B cell (primary cell): ENCODE results near the gene ETS1. TPM values are rescaled to one million over a fixed set of nuclear protein-coding genes. Genes with fewer than 3 reads are reported as not detected.

Experiments used
- ATAC-seq: fragments of 200-7000 bp; cut with Tn5 transposase; one replicate; pipeline ENCODE4 v1.10.0; 2021; ENCODE audit warnings: low read depth, mild to moderate bottlenecking, moderate number of reproducible peaks, moderate library complexity
- CTCF ChIA-PET: fragments of 350-600 bp; sonication (Branson Sonifier 250); formaldehyde crosslinking; loops from one replicate; lab custom pipeline; 2021; ENCODE audit warnings: antibody characterized with exemption, inconsistent platforms; lab: Charles Lee
- POLR2A ChIA-PET: fragments of 350-600 bp; sonication (Branson Sonifier 250); formaldehyde crosslinking; loops from one replicate; lab custom pipeline; 2021; ENCODE audit warnings: antibody characterized with exemption; lab: Charles Lee
- DNase-seq: peaks from one replicate; pipeline ENCODE4 v3.0.0; 2013
- H2AFZ ChIP-seq: 2 replicates; pipeline ENCODE4 v1.6.1; 2012; ENCODE audit warnings: mild to moderate bottlenecking, low read depth, low read length; ENCODE audit not compliant: insufficient read depth, poor library complexity, severe bottlenecking
- H3K27ac ChIP-seq, 2 donors: 1 replicate in 1 of 2; 2 replicates in 1 of 2; pipeline ENCODE4 v1.5.1; 2012 to 2013; ENCODE audit warnings: low read length in 2 of 2, mild to moderate bottlenecking in 2 of 2, moderate library complexity in 1 of 2
- H3K27me3 ChIP-seq, 4 experiments: fragments of 200-600 bp in 1 of 4; sonication (generic) in 1 of 4; replicated peaks in 1 of 4; 1 replicate in 2 of 4; 2 replicates in 2 of 4; pipeline versions ENCODE4 v1.6.1 to v1.7.0; 2013 to 2016; ENCODE audit warnings: low read length in 3 of 4, mild to moderate bottlenecking in 2 of 4, mixed read lengths in 1 of 4, moderate library complexity in 1 of 4; ENCODE audit not compliant: insufficient read depth in 4 of 4, control insufficient read depth in 3 of 4; ENCODE audit errors: control extremely low read depth in 1 of 4
- H3K36me3 ChIP-seq, 2 experiments: replicated peaks in 1 of 2; 1 replicate in 1 of 2; 2 replicates in 1 of 2; pipeline versions ENCODE4 v1.6.1 to v1.7.1; 2013; ENCODE audit warnings: low read length in 1 of 2; ENCODE audit not compliant: insufficient read depth in 2 of 2, control insufficient read depth in 1 of 2; ENCODE audit errors: control extremely low read depth in 1 of 2, extremely low read depth in 1 of 2
- H3K4me1 ChIP-seq, 2 donors: fragments of 200-600 bp in 1 of 2; sonication (generic) in 1 of 2; 1 replicate in 1 of 2; 2 replicates in 1 of 2; pipeline versions ENCODE4 v1.5.1 to v1.6.1; 2013 to 2017; ENCODE audit warnings: low read length in 2 of 2; ENCODE audit not compliant: control insufficient read depth in 2 of 2, insufficient read depth in 2 of 2
- H3K4me2 ChIP-seq: replicated peaks from 2 replicates; pipeline ENCODE3; 2012; ENCODE audit warnings: mild to moderate bottlenecking, low read depth, low read length; ENCODE audit not compliant: poor library complexity, severe bottlenecking
- H3K4me3 ChIP-seq, 5 experiments: fragments of 200-600 bp in 1 of 5; sonication (generic) in 1 of 5; 1 replicate in 3 of 5; 2 replicates in 2 of 5; pipeline versions ENCODE4 v1.5.1 to v1.7.0; 2011 to 2016; ENCODE audit warnings: low read length in 4 of 5, mild to moderate bottlenecking in 4 of 5, low read depth in 2 of 5, control low read depth in 1 of 5, moderate library complexity in 1 of 5; ENCODE audit not compliant: insufficient read depth in 1 of 5; ENCODE audit errors: control extremely low read depth in 1 of 5, extremely low read depth in 1 of 5
- H3K79me2 ChIP-seq: fragments of 200-600 bp; sonication (generic); one replicate; pipeline ENCODE4 v1.6.0; 2016; ENCODE audit warnings: low read length; ENCODE audit not compliant: control insufficient read depth, insufficient read depth
- H3K9ac ChIP-seq: fragments of 200-600 bp; sonication (generic); 2 replicates; pipeline ENCODE4 v1.6.1; 2017; ENCODE audit warnings: mild to moderate bottlenecking, low read length, moderate library complexity
- H3K9me3 ChIP-seq, 3 donors: one replicate each; pipeline versions ENCODE4 v1.6.1 to v1.7.1; 2013; ENCODE audit warnings: low read length in 2 of 3; ENCODE audit not compliant: control insufficient read depth in 2 of 3, insufficient read depth in 1 of 3; ENCODE audit errors: control extremely low read depth in 1 of 3
- H4K20me1 ChIP-seq: 2 replicates; pipeline ENCODE4 v1.6.0; 2012; ENCODE audit warnings: mild to moderate bottlenecking, low read length; ENCODE audit not compliant: insufficient read depth, control insufficient read depth, poor library complexity, severe bottlenecking
- H3K27ac Mint-ChIP-seq: one replicate; pipeline ENCODE4 v1.8.0; 2021; ENCODE audit warnings: mixed read lengths
- H3K27me3 Mint-ChIP-seq: one replicate; pipeline ENCODE4 v1.8.0; 2021; ENCODE audit warnings: mixed read lengths
- H3K4me1 Mint-ChIP-seq: one replicate; pipeline ENCODE4 v1.8.0; 2021; ENCODE audit warnings: mixed read lengths
- H3K4me3 Mint-ChIP-seq: one replicate; pipeline ENCODE4 v1.8.0; 2021; ENCODE audit warnings: mixed read lengths
- H3K9me3 Mint-ChIP-seq: one replicate; pipeline ENCODE4 v1.8.0; 2022; ENCODE audit warnings: mixed read lengths; ENCODE audit not compliant: insufficient read depth
- EZH2 ChIP-seq: IDR thresholded peaks from 2 replicates; pipeline ENCODE4 v1.6.1; 2012; ENCODE audit warnings: borderline replicate concordance, low read depth, mild to moderate bottlenecking, moderate library complexity, low read length; ENCODE audit not compliant: insufficient read depth, poor library complexity, severe bottlenecking
- WGBS: methylation state at CpG from one replicate; pipeline ENCODE4 v1.1.5; 2013; ENCODE audit warnings: missing lambda C conversion rate; ENCODE audit not compliant: insufficient coverage; 5-methylcytosine and 5-hydroxymethylcytosine counted together
- intact Hi-C: fragments of 100-400 bp; cut with micrococcal nuclease; formaldehyde crosslinking; loops from one replicate; pipeline ENCODE4 v1.10.0; 2022
- polyA plus RNA-seq: library from polyadenylated mRNA; depleted of rRNA; stranded (reverse); fragments of >200 nt; gene quantifications from 2 replicates; pipeline ENCODE4 v1.2.3, GENCODE V29; 2012
- total RNA-seq, 2 donors: library from RNA; stranded (reverse); fragments of 120-200 nt in 1 of 2; gene quantifications; 1 replicate in 1 of 2; 2 replicates in 1 of 2; pipeline versions ENCODE4 v1.2.3 to v1.2.4, GENCODE V29; 2013 to 2022
- TF ChIP-seq, protein P1 (sequence below): fragments of 200-600 bp; IDR thresholded peaks from one replicate; pipeline ENCODE4 v1.8.0; 2022; ENCODE audit warnings: antibody characterized with exemption, mild to moderate bottlenecking

Gene ETS1
- total and polyA plus RNA-seq, 2 donors (not counting 1 experiment from before 2014, with no cell fraction given), result 115 to 271 TPM

DNA sequence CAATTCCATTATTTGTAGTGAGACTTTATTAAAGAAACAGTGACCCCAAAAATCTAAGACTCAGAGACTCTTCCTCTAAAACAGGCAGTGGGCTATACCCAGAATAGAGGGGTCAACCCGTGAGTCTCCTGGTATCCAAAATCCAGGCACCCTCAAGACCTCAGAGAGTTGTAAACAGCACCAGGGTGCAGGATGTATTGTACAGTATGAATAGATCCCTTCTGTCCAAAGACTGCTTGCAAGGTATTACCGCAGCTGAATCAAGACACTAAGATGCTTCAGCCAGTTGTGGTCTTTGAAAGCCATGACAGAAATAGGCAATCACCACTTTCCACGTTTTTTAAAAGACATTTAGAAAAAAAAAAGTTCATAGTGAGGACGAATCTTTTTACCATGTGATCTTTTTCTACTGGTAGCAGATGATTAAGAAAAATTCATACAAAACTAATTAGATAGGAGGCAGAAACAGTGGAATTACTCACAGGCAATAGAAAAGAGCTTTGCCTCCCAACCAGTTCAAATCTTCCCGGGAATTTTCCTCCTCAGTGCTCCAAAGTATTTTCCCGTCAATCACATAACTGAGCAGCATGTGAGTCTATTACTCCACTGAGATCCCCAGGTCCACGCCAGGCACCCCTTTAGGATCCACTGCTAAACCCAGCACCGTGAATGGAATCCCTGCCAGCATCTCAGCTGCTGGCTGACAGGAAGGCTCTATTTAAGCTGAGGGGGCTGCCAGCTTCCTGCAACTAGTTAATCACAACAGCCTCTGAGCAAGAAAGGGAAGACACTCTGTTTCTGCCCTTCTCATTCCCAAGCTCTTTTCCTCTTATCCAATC lies 113.1 kb downstream of the ETS1 start:
- Histone ChIP-seq H3K27me3 (no peaks in the 10 kb centered on the region), H3K9ac (peak overlapping the region; percentile 20), H3K4me2 (peak overlapping the region; percentile 65), H3K9me3 (no peaks in the 10 kb centered on the region), H3K79me2 (peaks cover 79% of the 10 kb centered on the region), H4K20me1 (no peaks in the 10 kb centered on the region), H3K27ac (peak overlapping the region; percentile 74 to 90), H3K36me3 (peaks cover 20 to 79% of the 10 kb centered on the region in 2 experiments), H3K4me3 (no peak overlapping the region), H2AFZ (no peak overlapping the region), H3K4me1 (peaks cover 98 to 100% of the 10 kb centered on the region in 2 donors)
- ChIA-PET POLR2A (interaction anchor here (1.0 to 4.3 kb wide), 7 partner anchors 8 to 184 kb away, joined by 3 to 29 read pairs (median 6); no protein-coding TSS in a partner anchor), CTCF (interaction anchor here (1.1 to 8.7 kb wide), 11 partner anchors 10 to 184 kb away, joined by 3 to 51 read pairs (median 6); no protein-coding TSS in a partner anchor)
- Mint-ChIP-seq H3K4me1 (peaks cover 95% of the 10 kb centered on the region), H3K27me3 (no peaks in the 10 kb centered on the region), H3K27ac (peak overlapping the region; percentile 89), H3K9me3 (no peaks in the 10 kb centered on the region), H3K4me3 (peak overlapping the region; percentile 71)
- ATAC-seq (no peak), DNase-seq (no peak)
- intact Hi-C loops, result loop anchor here (5.0 kb wide), 2 partner anchors 33 to 77 kb away; no protein-coding TSS in a partner anchor
- TF ChIP-seq, protein P1, sequence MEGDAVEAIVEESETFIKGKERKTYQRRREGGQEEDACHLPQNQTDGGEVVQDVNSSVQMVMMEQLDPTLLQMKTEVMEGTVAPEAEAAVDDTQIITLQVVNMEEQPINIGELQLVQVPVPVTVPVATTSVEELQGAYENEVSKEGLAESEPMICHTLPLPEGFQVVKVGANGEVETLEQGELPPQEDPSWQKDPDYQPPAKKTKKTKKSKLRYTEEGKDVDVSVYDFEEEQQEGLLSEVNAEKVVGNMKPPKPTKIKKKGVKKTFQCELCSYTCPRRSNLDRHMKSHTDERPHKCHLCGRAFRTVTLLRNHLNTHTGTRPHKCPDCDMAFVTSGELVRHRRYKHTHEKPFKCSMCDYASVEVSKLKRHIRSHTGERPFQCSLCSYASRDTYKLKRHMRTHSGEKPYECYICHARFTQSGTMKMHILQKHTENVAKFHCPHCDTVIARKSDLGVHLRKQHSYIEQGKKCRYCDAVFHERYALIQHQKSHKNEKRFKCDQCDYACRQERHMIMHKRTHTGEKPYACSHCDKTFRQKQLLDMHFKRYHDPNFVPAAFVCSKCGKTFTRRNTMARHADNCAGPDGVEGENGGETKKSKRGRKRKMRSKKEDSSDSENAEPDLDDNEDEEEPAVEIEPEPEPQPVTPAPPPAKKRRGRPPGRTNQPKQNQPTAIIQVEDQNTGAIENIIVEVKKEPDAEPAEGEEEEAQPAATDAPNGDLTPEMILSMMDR, result no peak
- no peak for TF ChIP-seq EZH2
- 87% methylated on average over 5 of the region's 8 CpGs for WGBS
